Measurements from ENCODE around the gene TRAF3IP3. TPM values are rescaled to one million over a fixed set of nuclear protein-coding genes. Genes with fewer than 3 reads are reported as not detected.

The TRAF3IP3 gene
- total RNA-seq, 6 donors from 2014 or later: 6.4 to 58.7 (median 10.8) TPM

DNA sequence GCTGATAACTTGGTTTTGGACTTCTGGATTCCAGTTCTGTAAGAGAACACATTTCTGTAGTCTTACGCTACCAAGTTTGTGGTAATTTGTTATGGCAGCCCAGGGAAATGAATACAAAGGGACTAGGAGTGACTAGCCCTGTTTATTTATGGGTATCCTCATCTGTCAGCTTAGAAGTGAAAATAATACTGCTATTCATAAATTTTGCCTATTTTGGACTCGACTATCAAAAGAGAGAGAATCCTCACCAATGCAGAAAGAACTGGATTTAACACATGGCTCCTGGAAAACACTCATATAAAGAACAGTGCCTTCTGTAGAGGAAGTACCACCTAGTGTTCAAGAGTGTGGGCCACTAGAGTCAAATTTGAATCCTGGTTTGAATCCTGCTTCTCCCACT, 28.6 kb upstream of the TRAF3IP3 start:
- H3K27ac ChIP-seq: no peak overlapping the region
- TF ChIP-seq, protein P1, sequence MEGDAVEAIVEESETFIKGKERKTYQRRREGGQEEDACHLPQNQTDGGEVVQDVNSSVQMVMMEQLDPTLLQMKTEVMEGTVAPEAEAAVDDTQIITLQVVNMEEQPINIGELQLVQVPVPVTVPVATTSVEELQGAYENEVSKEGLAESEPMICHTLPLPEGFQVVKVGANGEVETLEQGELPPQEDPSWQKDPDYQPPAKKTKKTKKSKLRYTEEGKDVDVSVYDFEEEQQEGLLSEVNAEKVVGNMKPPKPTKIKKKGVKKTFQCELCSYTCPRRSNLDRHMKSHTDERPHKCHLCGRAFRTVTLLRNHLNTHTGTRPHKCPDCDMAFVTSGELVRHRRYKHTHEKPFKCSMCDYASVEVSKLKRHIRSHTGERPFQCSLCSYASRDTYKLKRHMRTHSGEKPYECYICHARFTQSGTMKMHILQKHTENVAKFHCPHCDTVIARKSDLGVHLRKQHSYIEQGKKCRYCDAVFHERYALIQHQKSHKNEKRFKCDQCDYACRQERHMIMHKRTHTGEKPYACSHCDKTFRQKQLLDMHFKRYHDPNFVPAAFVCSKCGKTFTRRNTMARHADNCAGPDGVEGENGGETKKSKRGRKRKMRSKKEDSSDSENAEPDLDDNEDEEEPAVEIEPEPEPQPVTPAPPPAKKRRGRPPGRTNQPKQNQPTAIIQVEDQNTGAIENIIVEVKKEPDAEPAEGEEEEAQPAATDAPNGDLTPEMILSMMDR (IDR thresholded peaks at IDR 0.05): no peak
- TF ChIP-seq POLR2AphosphoS5 (IDR thresholded peaks at IDR 0.05): no peak
- TF ChIP-seq EP300 (IDR thresholded peaks at IDR 0.05): no peak
- no peak for TF ChIP-seq POLR2A (IDR thresholded peaks at IDR 0.05)
- no peaks in the 10 kb centered on the region for H3K9me3 ChIP-seq
- H3K27me3 ChIP-seq: no peaks in the 10 kb centered on the region
- no peak overlapping the region for H3K4me3 ChIP-seq
- DNase-seq: no peak
- H3K4me1 ChIP-seq: no peaks in the 10 kb centered on the region
- 78 to 90% methylated on average over 2 of the region's 2 CpGs for WGBS, 2 donors
- no peaks in the 10 kb centered on the region for H3K36me3 ChIP-seq
- no peak for ATAC-seq (ENCODE audit: low FRiP score in 2 of 2)

GRCh38 chr1:209727785-209728184, 28.1 kb upstream of the TRAF3IP3 start:
- WGBS, 2 donors: 83 to 92% methylated on average over 3 of the region's 3 CpGs
- no peaks in the 10 kb centered on the region for H3K36me3 ChIP-seq
- no peaks in the 10 kb centered on the region for H3K4me1 ChIP-seq
- DNase-seq (no peak), ATAC-seq (ENCODE audit: low FRiP score in 2 of 2) (no peak)
- no peak overlapping the region for H3K27ac ChIP-seq
- no peak for TF ChIP-seq POLR2A (IDR thresholded peaks at IDR 0.05)
- TF ChIP-seq, protein P1 (IDR thresholded peaks at IDR 0.05): no peak
- no peak for TF ChIP-seq POLR2AphosphoS5 (IDR thresholded peaks at IDR 0.05)
- no peak for TF ChIP-seq EP300 (IDR thresholded peaks at IDR 0.05)
- H3K9me3 ChIP-seq: no peaks in the 10 kb centered on the region
- H3K4me3 ChIP-seq: no peak overlapping the region
- H3K27me3 ChIP-seq: no peaks in the 10 kb centered on the region

DNA sequence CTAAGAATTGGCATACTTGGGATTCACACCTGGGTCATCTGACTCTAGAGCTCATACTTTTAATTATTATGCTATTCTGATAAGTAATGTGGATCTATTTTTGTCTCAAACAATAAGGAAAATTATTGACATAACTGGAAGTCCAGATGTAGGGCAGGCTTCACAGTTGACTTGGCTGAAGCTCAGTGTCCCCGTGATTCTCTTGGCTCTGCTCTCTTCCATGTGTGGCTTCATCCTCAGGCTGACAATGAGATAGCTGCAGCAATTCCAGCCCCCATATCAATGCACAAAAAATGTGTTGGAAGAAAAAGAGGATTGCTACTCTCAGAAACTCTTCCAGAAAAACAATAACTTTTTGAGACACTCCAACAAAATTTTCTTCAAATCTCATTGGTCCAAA, 27.4 kb upstream of the TRAF3IP3 start:
- no peak overlapping the region for H3K27ac ChIP-seq
- TF ChIP-seq POLR2AphosphoS5 (IDR thresholded peaks at IDR 0.05): no peak
- TF ChIP-seq POLR2A (IDR thresholded peaks at IDR 0.05): no peak
- no peak for TF ChIP-seq EP300 (IDR thresholded peaks at IDR 0.05)
- TF ChIP-seq, protein P1 (IDR thresholded peaks at IDR 0.05): no peak
- 73 to 75% methylated on average over 1 of the region's 1 CpG for WGBS, 2 donors
- no peaks in the 10 kb centered on the region for H3K27me3 ChIP-seq
- H3K36me3 ChIP-seq: no peaks in the 10 kb centered on the region
- no peak overlapping the region for H3K4me3 ChIP-seq
- ATAC-seq (ENCODE audit: low FRiP score in 2 of 2) (no peak), DNase-seq (no peak)
- H3K9me3 ChIP-seq: no peaks in the 10 kb centered on the region
- H3K4me1 ChIP-seq: no peaks in the 10 kb centered on the region

GRCh38 chr1:209729436-209729835, 26.4 kb upstream of the TRAF3IP3 start:
- no peak for TF ChIP-seq POLR2A (IDR thresholded peaks at IDR 0.05)
- TF ChIP-seq POLR2AphosphoS5 (IDR thresholded peaks at IDR 0.05): no peak
- TF ChIP-seq EP300 (IDR thresholded peaks at IDR 0.05): no peak
- TF ChIP-seq, protein P1 (IDR thresholded peaks at IDR 0.05): no peak
- no peak for ATAC-seq (ENCODE audit: low FRiP score in 2 of 2)
- 45 to 79% methylated on average over 1 of the region's 1 CpG for WGBS, 2 donors

GRCh38 chr1:209732725-209733124, 23.1 kb upstream of the TRAF3IP3 start:
- Histone ChIP-seq H3K27me3 (no peaks in the 10 kb centered on the region), H3K36me3 (no peaks in the 10 kb centered on the region), H3K27ac (no peak overlapping the region), H3K4me3 (no peak overlapping the region), H3K4me1 (no peaks in the 10 kb centered on the region), H3K9me3 (no peaks in the 10 kb centered on the region)
- ATAC-seq (ENCODE audit: low FRiP score in 2 of 2) (no peak), DNase-seq (no peak)
- 50 to 73% methylated on average over 1 of the region's 1 CpG for WGBS, 2 donors
- no peak for TF ChIP-seq POLR2A (IDR thresholded peaks at IDR 0.05)
- TF ChIP-seq, protein P1 (IDR thresholded peaks at IDR 0.05): no peak
- no peak for TF ChIP-seq EP300 (IDR thresholded peaks at IDR 0.05)
- TF ChIP-seq POLR2AphosphoS5 (IDR thresholded peaks at IDR 0.05): no peak

More at GRCh38 chr1:209729436-209729835, 26.4 kb upstream of the TRAF3IP3 start:
- Histone ChIP-seq H3K27ac (no peak overlapping the region), H3K9me3 (no peaks in the 10 kb centered on the region), H3K27me3 (no peaks in the 10 kb centered on the region), H3K36me3 (no peaks in the 10 kb centered on the region), H3K4me1 (no peaks in the 10 kb centered on the region), H3K4me3 (no peak overlapping the region)
- DNase-seq: no peak

Data from upper lobe of left lung (tissue), 6 donors.